Trophoblast cell (in vitro differentiated cells and primary cell): ENCODE results near the gene CD151.

ENCODE experiments used
- DNase-seq, 2 donors: peaks; one replicate each; pipeline ENCODE4 v3.0.0-alpha.2; 2016
- H2AFZ ChIP-seq: 2 replicates; pipeline ENCODE4 v1.6.1; 2013; ENCODE audit warnings: low read length, moderate library complexity, mild to moderate bottlenecking; ENCODE audit not compliant: insufficient read depth, poor library complexity
- H2AK5ac ChIP-seq: 2 replicates; pipeline ENCODE4 v1.6.1; 2013; ENCODE audit warnings: mild to moderate bottlenecking, low read length
- H2BK120ac ChIP-seq: 2 replicates; pipeline ENCODE4 v1.6.1; 2013; ENCODE audit warnings: low read length, mild to moderate bottlenecking, moderate library complexity; ENCODE audit not compliant: insufficient read depth, poor library complexity
- H2BK12ac ChIP-seq: 2 replicates; pipeline ENCODE4 v1.6.1; 2013; ENCODE audit warnings: mild to moderate bottlenecking, low read length, moderate library complexity
- H2BK5ac ChIP-seq: 2 replicates; pipeline ENCODE4 v1.6.1; 2013; ENCODE audit warnings: low read length, low read depth, moderate library complexity, mild to moderate bottlenecking; ENCODE audit not compliant: poor library complexity
- H3K14ac ChIP-seq: 2 replicates; pipeline ENCODE4 v1.6.1; 2013; ENCODE audit warnings: mild to moderate bottlenecking, low read length
- H3K18ac ChIP-seq: 2 replicates; pipeline ENCODE4 v1.6.1; 2013; ENCODE audit warnings: mild to moderate bottlenecking, low read length
- H3K23ac ChIP-seq: 2 replicates; pipeline ENCODE4 v1.6.1; 2013; ENCODE audit warnings: low read length
- H3K27ac ChIP-seq: 2 replicates; pipeline ENCODE4 v1.5.1; 2013; ENCODE audit warnings: low read depth, mild to moderate bottlenecking, inconsistent platforms, low read length, moderate library complexity
- H3K27me3 ChIP-seq: 2 replicates; pipeline ENCODE4 v1.6.1; 2013; ENCODE audit warnings: inconsistent platforms, mild to moderate bottlenecking, low read length, moderate library complexity; ENCODE audit not compliant: insufficient read depth
- H3K36me3 ChIP-seq, 2 experiments: 1 replicate in 1 of 2; 2 replicates in 1 of 2; pipeline ENCODE4 v1.6.1; 2013; ENCODE audit warnings: low read length in 2 of 2, mild to moderate bottlenecking in 2 of 2, moderate library complexity in 1 of 2; ENCODE audit not compliant: insufficient read depth in 2 of 2, control insufficient read depth in 1 of 2
- H3K4ac ChIP-seq: 2 replicates; pipeline ENCODE4 v1.6.1; 2013; ENCODE audit warnings: low read depth, mild to moderate bottlenecking, low read length, moderate library complexity
- H3K4me1 ChIP-seq, 2 experiments: 1 replicate in 1 of 2; 2 replicates in 1 of 2; pipeline ENCODE4 v1.6.1; 2013; ENCODE audit warnings: low read length in 2 of 2, mild to moderate bottlenecking in 2 of 2, moderate library complexity in 1 of 2; ENCODE audit not compliant: insufficient read depth in 2 of 2, control insufficient read depth in 1 of 2
- H3K4me2 ChIP-seq: 2 replicates; pipeline ENCODE4 v1.6.1; 2013; ENCODE audit warnings: inconsistent platforms, mild to moderate bottlenecking, low read length, moderate library complexity
- H3K4me3 ChIP-seq: 2 replicates; pipeline ENCODE4 v1.5.1; 2013; ENCODE audit warnings: mild to moderate bottlenecking, low read depth, low read length, inconsistent platforms
- H3K79me1 ChIP-seq: one replicate; pipeline ENCODE4 v1.6.1; 2013; ENCODE audit warnings: low read length
- H3K79me2 ChIP-seq: 2 replicates; pipeline ENCODE4 v1.6.1; 2013; ENCODE audit warnings: low read length, mild to moderate bottlenecking; ENCODE audit not compliant: control insufficient read depth, insufficient read depth, poor library complexity
- H3K9ac ChIP-seq: 2 replicates; pipeline ENCODE4 v1.6.1; 2013; ENCODE audit warnings: mild to moderate bottlenecking, low read length
- H3K9me3 ChIP-seq: 2 replicates; pipeline ENCODE4 v1.6.1; 2013; ENCODE audit warnings: low read depth, mild to moderate bottlenecking, control low read depth, inconsistent platforms, low read length; ENCODE audit not compliant: insufficient read depth
- H4K12ac ChIP-seq: 2 replicates; pipeline ENCODE4 v1.6.1; 2013; ENCODE audit warnings: low read depth, mild to moderate bottlenecking, low read length, moderate library complexity
- H4K8ac ChIP-seq: 2 replicates; pipeline ENCODE4 v1.6.1; 2013; ENCODE audit warnings: low read depth, mild to moderate bottlenecking, low read length, moderate library complexity
- H4K91ac ChIP-seq: one replicate; pipeline ENCODE4 v1.6.1; 2013; ENCODE audit warnings: low read depth, mild to moderate bottlenecking, low read length, moderate library complexity
- WGBS: extraction: QIAGEN DNeasy Blood & Tissue Kit; methylation state at CpG from one replicate; pipeline ENCODE4 v1.1.7; 2013; ENCODE audit warnings: missing lambda C conversion rate; ENCODE audit not compliant: insufficient read length, insufficient coverage; ENCODE audit errors: extremely low coverage; 5-methylcytosine and 5-hydroxymethylcytosine counted together

CD151 gene

GRCh38 chr11:872799-873198, 40.0 kb downstream of the CD151 start:
- Histone ChIP-seq H3K23ac (no peak overlapping the region), H3K4ac (no peak overlapping the region), H3K27ac (no peak overlapping the region), H3K18ac (no peak overlapping the region), H2AK5ac (no peak overlapping the region), H4K91ac (no peak overlapping the region), H4K8ac (no peak overlapping the region), H3K9me3 (no peaks in the 10 kb centered on the region), H3K4me1 (no peaks in the 10 kb centered on the region), H3K79me2 (no peaks in the 10 kb centered on the region), H3K14ac (no peak overlapping the region), H3K4me3 (no peak overlapping the region), H3K4me2 (no peak overlapping the region), H3K79me1 (no peaks in the 10 kb centered on the region), H2BK120ac (no peak overlapping the region), H2BK5ac (no peak overlapping the region), H4K12ac (no peak overlapping the region), H3K9ac (no peak overlapping the region), H2BK12ac (no peak overlapping the region), H2AFZ (no peak overlapping the region), H3K36me3 (peaks cover 10 to 13% of the 10 kb centered on the region in 2 experiments), H3K27me3 (no peaks in the 10 kb centered on the region)
- no CpG with 5 or more reads among the region's 9 CpGs for WGBS
- no peak for DNase-seq

DNA sequence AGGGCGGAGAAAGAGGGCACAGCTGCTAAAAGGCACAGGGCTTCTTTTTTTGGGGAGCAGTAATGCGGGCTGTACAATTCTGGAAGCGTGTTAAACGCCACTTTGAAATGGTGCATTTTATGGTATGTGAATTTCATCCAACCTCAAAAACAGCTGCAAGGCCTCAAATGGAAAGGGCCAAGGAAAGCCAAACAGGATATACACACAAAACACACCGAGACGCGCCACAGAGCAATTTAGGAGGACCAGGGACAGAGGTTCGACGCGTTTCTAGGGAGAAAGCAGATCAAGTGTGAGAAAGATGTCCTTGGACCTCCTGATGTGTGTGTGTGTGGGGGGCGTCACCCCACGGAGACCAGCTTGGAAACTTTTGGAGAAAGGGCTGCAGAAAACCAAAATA, 41.0 kb downstream of the CD151 start:
- Histone ChIP-seq H3K27me3 (no peaks in the 10 kb centered on the region), H3K23ac (no peak overlapping the region), H4K8ac (no peak overlapping the region), H2AK5ac (no peak overlapping the region), H2AFZ (no peak overlapping the region), H3K4me1 (no peaks in the 10 kb centered on the region), H3K27ac (no peak overlapping the region), H3K4me2 (no peak overlapping the region), H3K4ac (no peak overlapping the region), H4K91ac (no peak overlapping the region), H3K9me3 (no peaks in the 10 kb centered on the region), H3K36me3 (peaks cover 10 to 13% of the 10 kb centered on the region in 2 experiments), H3K9ac (no peak overlapping the region), H3K4me3 (no peak overlapping the region), H4K12ac (no peak overlapping the region), H2BK12ac (no peak overlapping the region), H2BK120ac (no peak overlapping the region), H3K79me1 (no peaks in the 10 kb centered on the region), H3K18ac (no peak overlapping the region), H3K14ac (no peak overlapping the region), H3K79me2 (no peaks in the 10 kb centered on the region), H2BK5ac (no peak overlapping the region)
- DNase-seq = no peak
- no CpG with 5 or more reads among the region's 12 CpGs for WGBS

GRCh38 chr11:875203-875602, 42.5 kb downstream of the CD151 start:
- H3K79me2 ChIP-seq = no peaks in the 10 kb centered on the region
- H3K14ac ChIP-seq = no peak overlapping the region
- no peak overlapping the region for H3K4ac ChIP-seq
- no peak overlapping the region for H3K4me2 ChIP-seq
- no peak overlapping the region for H2BK12ac ChIP-seq
- no peak overlapping the region for H4K91ac ChIP-seq
- no peaks in the 10 kb centered on the region for H3K27me3 ChIP-seq
- no peak overlapping the region for H2AK5ac ChIP-seq
- no peak for DNase-seq
- H3K9ac ChIP-seq = no peak overlapping the region
- H3K9me3 ChIP-seq = no peaks in the 10 kb centered on the region
- H3K4me3 ChIP-seq = no peak overlapping the region
- H3K18ac ChIP-seq = no peak overlapping the region
- H4K12ac ChIP-seq = no peak overlapping the region
- H3K27ac ChIP-seq = no peak overlapping the region
- no peak overlapping the region for H4K8ac ChIP-seq
- H2AFZ ChIP-seq = no peak overlapping the region
- H3K79me1 ChIP-seq = no peaks in the 10 kb centered on the region
- no peaks in the 10 kb centered on the region for H3K4me1 ChIP-seq
- no peak overlapping the region for H2BK120ac ChIP-seq
- peaks cover 16 to 22% of the 10 kb centered on the region in 2 experiments for H3K36me3 ChIP-seq
- H2BK5ac ChIP-seq = no peak overlapping the region
- no peak overlapping the region for H3K23ac ChIP-seq
- WGBS = no CpG with 5 or more reads among the region's 16 CpGs

- H3K23ac ChIP-seq = no peak overlapping the region
- no peak overlapping the region for H2AK5ac ChIP-seq
- H3K36me3 ChIP-seq = peaks cover 21 to 26% of the 10 kb centered on the region in 2 experiments
- no peaks in the 10 kb centered on the region for H3K4me1 ChIP-seq
- H3K14ac ChIP-seq = no peak overlapping the region
- no CpG with 5 or more reads among the region's 21 CpGs for WGBS
- H3K4me3 ChIP-seq = no peak overlapping the region
- H3K27ac ChIP-seq = no peak overlapping the region
- H3K18ac ChIP-seq = no peak overlapping the region
- H3K9ac ChIP-seq = no peak overlapping the region
- no peak for DNase-seq
- H3K4me2 ChIP-seq = no peak overlapping the region
- H4K91ac ChIP-seq = no peak overlapping the region
- no peak overlapping the region for H2AFZ ChIP-seq
- H3K4ac ChIP-seq = no peak overlapping the region
- H3K27me3 ChIP-seq = no peaks in the 10 kb centered on the region
- H2BK12ac ChIP-seq = no peak overlapping the region
- H3K9me3 ChIP-seq = no peaks in the 10 kb centered on the region
- H3K79me1 ChIP-seq = no peaks in the 10 kb centered on the region
- H2BK120ac ChIP-seq = no peak overlapping the region
- no peaks in the 10 kb centered on the region for H3K79me2 ChIP-seq
- H2BK5ac ChIP-seq = no peak overlapping the region
- no peak overlapping the region for H4K8ac ChIP-seq
- no peak overlapping the region for H4K12ac ChIP-seq
Observed at GRCh38 chr11:875769-876301, 43.1 kb downstream of the CD151 start.
